OCI-LY1 (cell line): ENCODE measurements around the gene LCMT2.

Experiments used
- CTCF ChIP-seq: fragments of 200-600 bp; sonication (generic), shearing (Covaris generic); IDR thresholded peaks from 2 replicates; pipeline ENCODE4 v1.5.1; 2017; ENCODE audit warnings: mild to moderate bottlenecking, antibody characterized with exemption, low read length, moderate library complexity, mixed read lengths
- EZH2 ChIP-seq: fragments of 200-600 bp; sonication (generic), shearing (Covaris generic); IDR thresholded peaks from 2 replicates; pipeline ENCODE4 v1.8.0; 2017; ENCODE audit warnings: borderline replicate concordance, mixed run types, mild to moderate bottlenecking, antibody characterized with exemption, low read length, moderate library complexity, mixed read lengths

GRCh38 chr15:43329217-43329959 lies 985 bp downstream of the LCMT2 start:
- TF ChIP-seq CTCF (no peak), EZH2 (no peak)
